ENCODE data around the gene STRIP2.

DNA sequence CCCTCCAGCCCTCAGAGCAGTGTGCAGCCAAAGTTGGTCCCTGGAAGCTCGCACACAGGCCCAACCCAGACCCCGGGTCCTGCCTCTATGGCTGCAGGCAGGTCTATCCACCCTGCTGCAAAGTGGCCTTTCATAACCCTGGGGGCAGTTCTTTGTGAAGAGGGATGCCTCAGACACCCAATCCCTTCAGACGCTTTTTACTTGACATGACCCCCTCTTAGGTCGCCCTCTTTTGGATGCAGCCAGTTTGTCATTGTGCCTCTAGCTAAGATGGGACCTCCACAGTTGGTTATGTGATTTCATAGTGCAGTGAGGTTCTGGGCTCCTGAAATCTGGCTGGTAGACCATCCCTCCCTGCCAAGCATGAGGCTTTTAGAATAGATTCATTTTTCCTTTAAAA is 95.4 kb downstream of the STRIP2 start:
- no peak for TF ChIP-seq EP300 (IDR thresholded peaks at IDR 0.05)
- TF ChIP-seq, protein P1, sequence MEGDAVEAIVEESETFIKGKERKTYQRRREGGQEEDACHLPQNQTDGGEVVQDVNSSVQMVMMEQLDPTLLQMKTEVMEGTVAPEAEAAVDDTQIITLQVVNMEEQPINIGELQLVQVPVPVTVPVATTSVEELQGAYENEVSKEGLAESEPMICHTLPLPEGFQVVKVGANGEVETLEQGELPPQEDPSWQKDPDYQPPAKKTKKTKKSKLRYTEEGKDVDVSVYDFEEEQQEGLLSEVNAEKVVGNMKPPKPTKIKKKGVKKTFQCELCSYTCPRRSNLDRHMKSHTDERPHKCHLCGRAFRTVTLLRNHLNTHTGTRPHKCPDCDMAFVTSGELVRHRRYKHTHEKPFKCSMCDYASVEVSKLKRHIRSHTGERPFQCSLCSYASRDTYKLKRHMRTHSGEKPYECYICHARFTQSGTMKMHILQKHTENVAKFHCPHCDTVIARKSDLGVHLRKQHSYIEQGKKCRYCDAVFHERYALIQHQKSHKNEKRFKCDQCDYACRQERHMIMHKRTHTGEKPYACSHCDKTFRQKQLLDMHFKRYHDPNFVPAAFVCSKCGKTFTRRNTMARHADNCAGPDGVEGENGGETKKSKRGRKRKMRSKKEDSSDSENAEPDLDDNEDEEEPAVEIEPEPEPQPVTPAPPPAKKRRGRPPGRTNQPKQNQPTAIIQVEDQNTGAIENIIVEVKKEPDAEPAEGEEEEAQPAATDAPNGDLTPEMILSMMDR (IDR thresholded peaks at IDR 0.05) = no peak
